ENCODE measurements around the gene OR2T1.
"Not testable (repeated sequence)": the region's sequence is repeated elsewhere in the genome, so short reads cannot be mapped to it uniquely, and the experiment has no call there.

OR2T1 gene

GRCh38 chr1:248438668-248439067, 35.8 kb downstream of the OR2T1 start:
- not testable (repeated sequence) for DNase-seq

DNA sequence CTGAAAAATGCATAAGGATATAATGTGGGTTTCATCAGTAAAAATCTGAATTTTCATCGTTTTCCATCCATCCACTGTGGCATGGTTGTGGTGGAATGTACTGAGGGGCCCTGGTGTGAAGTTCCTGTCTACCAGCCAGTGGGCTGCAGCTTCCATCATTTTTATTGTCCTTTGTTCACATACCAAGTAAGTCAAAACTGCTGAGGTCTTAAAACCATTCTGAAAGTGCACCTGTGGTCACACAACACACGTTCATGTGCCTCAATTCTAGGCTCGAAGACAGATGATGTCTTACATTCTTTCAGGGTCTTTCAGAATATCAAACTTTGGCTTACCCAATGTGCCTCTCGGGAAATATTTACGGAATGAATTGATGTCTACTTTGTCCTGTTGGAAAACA, 36.4 kb downstream of the OR2T1 start:
- not testable (repeated sequence) for DNase-seq

- DNase-seq: not testable (repeated sequence)
Observed at GRCh38 chr1:248442500-248443277, 39.8 kb downstream of the OR2T1 start.

- not testable (repeated sequence) for DNase-seq
Observed at GRCh38 chr1:248444603-248445002, 41.8 kb downstream of the OR2T1 start.

DNA sequence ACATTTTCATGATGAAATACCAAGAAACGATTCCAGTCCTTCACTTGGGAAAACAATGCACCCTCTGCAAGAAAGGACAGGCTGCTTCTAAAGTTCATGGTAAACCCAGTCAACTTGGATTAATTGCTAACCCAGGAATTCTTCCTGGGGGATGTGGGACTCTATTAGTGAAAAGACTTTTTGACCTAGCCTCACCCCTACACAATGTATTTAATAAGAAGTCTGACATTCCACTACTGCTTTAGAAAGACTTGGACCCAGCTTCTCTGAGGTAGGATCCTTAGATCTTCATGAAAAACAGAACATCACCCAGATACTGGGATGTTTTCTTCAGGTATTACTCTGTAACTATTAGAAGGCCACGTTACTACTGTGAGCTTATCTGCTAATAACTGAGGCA, 42.6 kb downstream of the OR2T1 start, which contains the start of gene OR2T2:
TSS of gene OR2T2 (plus strand) at position 239 of the 400 bp plus-strand sequence. CDS start 7,161 bp downstream, outside the sequence.
- not testable (repeated sequence) for DNase-seq

DNA sequence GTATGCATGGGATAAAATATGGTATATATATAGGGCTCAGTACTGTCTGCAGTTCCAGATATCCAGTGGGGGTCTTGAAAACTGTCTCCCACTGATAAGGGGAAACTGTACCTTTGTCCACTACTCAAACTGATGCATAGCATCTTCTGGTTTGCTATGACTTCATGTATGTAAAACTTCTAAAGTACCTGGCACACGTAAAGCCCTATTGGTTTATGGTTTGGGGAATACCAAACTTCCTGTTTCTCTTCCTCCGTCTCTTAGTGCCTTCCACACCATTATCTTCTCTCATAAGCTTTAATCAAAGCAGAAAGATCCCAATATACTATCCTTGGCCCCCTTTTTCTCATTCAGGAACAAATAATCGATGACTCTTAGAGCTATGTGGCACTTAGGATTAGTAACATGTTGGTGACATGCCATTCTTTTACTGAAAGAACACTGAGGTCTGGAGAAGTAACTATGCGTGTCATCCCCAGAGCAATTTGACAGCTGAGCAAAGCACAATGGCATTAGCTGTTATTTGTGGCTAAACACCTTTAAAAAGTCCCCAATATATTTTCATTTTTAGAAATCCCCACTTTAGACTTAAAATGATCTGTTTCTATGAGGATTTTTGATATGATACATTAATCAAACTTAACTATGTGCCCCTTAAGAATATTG, 45.7 kb downstream of the OR2T1 start:
- not testable (repeated sequence) for DNase-seq

- not testable (repeated sequence) for DNase-seq
Observed at GRCh38 chr1:248449821-248450465, 47.1 kb downstream of the OR2T1 start.

DNA sequence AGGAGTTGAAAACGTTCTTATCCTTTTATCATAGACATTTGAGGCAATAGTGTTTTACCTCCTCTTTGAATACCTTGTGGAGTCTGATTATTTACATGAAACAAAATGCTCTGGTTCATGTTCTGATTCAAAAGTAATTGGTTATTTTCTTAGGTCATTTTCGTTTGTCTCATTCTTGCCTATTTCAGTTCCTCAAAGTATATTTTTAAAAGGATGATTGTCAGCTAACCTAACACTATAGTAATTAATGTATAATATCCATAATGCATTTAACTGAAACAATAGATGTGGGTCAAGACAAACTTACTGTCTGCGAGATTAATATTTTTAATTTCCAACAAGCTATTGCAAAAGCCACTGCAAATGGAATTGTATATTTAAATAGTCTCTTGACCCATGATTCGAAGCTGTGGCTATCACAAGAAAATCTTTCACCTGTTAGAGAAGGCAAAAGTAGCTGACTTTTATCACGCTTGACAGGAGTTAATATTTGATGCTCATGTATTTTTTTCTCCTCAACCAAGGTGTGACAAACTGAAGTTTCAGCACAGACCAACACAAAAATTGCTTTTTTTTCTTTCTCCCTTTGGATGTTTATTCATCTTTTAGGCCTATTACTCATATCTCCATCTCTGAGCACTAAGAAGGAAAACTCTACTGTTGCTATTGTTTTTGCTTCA, 47.8 kb downstream of the OR2T1 start:
- DNase-seq: not testable (repeated sequence)

GRCh38 chr1:248453619-248454018, 50.8 kb downstream of the OR2T1 start:
- not testable (repeated sequence) for DNase-seq

- DNase-seq: not testable (repeated sequence)
Observed at GRCh38 chr1:248455045-248455444, 52.2 kb downstream of the OR2T1 start.

GRCh38 chr1:248456635-248457034, 53.8 kb downstream of the OR2T1 start:
- not testable (repeated sequence) for DNase-seq
